ENCODE measurements around the gene DBN1. TPM values are rescaled to one million over a fixed set of nuclear protein-coding genes. Genes with fewer than 3 reads are reported as not detected.

Gene DBN1
- total and polyA plus RNA-seq, 2 donors (not counting 1 experiment from before 2014, with no cell fraction given): 96.4 to 138 TPM

- Histone ChIP-seq H2AFZ (ENCODE audit: low read length) (no peak overlapping the region), H3K9ac (ENCODE audit: insufficient read depth, low read length) (peak overlapping the region; percentile 36), H3K79me2 (ENCODE audit: control insufficient read depth, insufficient read depth, low read length) (peaks cover 48% of the 10 kb centered on the region), H3K27me3 (ENCODE audit: control insufficient read depth, insufficient read depth, low read length) (no peaks in the 10 kb centered on the region), H3K27ac (ENCODE audit: insufficient read depth, low read length) (peak overlapping the region; percentile 93), H3K4me1 (ENCODE audit: control insufficient read depth, extremely low read depth, insufficient read depth, low read length) (peaks cover 37% of the 10 kb centered on the region), H4K20me1 (ENCODE audit: control insufficient read depth, extremely low read depth, insufficient read depth, low read length) (no peaks in the 10 kb centered on the region), H3K9me3 (ENCODE audit: control insufficient read depth, insufficient read depth, low read depth, low read length) (no peaks in the 10 kb centered on the region), H3K4me2 (ENCODE audit: extremely low read depth, insufficient read depth, low read length) (peak overlapping the region; percentile 93), H3K36me3 (ENCODE audit: control insufficient read depth, insufficient read depth, low read length) (peaks cover 51% of the 10 kb centered on the region), H3K4me3 (replicated peaks in 1 of 4; ENCODE audit: control extremely low read depth in 1 of 4, insufficient read depth in 1 of 4, low read depth in 3 of 4, low read length in 4 of 4) (peak overlapping the region in 2 of 4 experiments; percentile 29 to 79)
- TF ChIP-seq EZH2 (IDR thresholded peaks at IDR 0.05; ENCODE audit: low read length, missing control alignments): no peak
- peak; percentile 41 to 49 for TF ChIP-seq CTCF (conservative IDR thresholded peaks at IDR 0.05 in 1 of 2, IDR thresholded peaks at IDR 0.05 in 1 of 2; ENCODE audit: low read depth in 1 of 2, low read length in 2 of 2)
- DNase-seq (ENCODE audit: low read depth in 2 of 2): peak; percentile 91 to 94
These were observed 21.1 kb upstream of the DBN1 start for GRCh38 chr5:177494346-177495195.

- peaks cover 53% of the 10 kb centered on the region for H3K79me2 ChIP-seq (ENCODE audit: control insufficient read depth, insufficient read depth, low read length)
- no peak for TF ChIP-seq EZH2 (IDR thresholded peaks at IDR 0.05; ENCODE audit: low read length, missing control alignments)
- no peak for TF ChIP-seq CTCF (conservative IDR thresholded peaks at IDR 0.05 in 1 of 2, IDR thresholded peaks at IDR 0.05 in 1 of 2; ENCODE audit: low read depth in 1 of 2, low read length in 2 of 2)
- no peaks in the 10 kb centered on the region for H3K27me3 ChIP-seq (ENCODE audit: control insufficient read depth, insufficient read depth, low read length)
- peak overlapping the region in 2 of 4 experiments; percentile 29 to 79 for H3K4me3 ChIP-seq (replicated peaks in 1 of 4; ENCODE audit: control extremely low read depth in 1 of 4, insufficient read depth in 1 of 4, low read depth in 3 of 4, low read length in 4 of 4)
- peak overlapping the region; percentile 44 for H3K4me2 ChIP-seq (ENCODE audit: extremely low read depth, insufficient read depth, low read length)
- peak overlapping the region; percentile 93 for H3K27ac ChIP-seq (ENCODE audit: insufficient read depth, low read length)
- H2AFZ ChIP-seq (ENCODE audit: low read length): no peak overlapping the region
- H3K4me1 ChIP-seq (ENCODE audit: control insufficient read depth, extremely low read depth, insufficient read depth, low read length): peaks cover 37% of the 10 kb centered on the region
- no peak for DNase-seq (ENCODE audit: low read depth in 2 of 2)
- no peaks in the 10 kb centered on the region for H4K20me1 ChIP-seq (ENCODE audit: control insufficient read depth, extremely low read depth, insufficient read depth, low read length)
- H3K36me3 ChIP-seq (ENCODE audit: control insufficient read depth, insufficient read depth, low read length): peaks cover 58% of the 10 kb centered on the region
- no peaks in the 10 kb centered on the region for H3K9me3 ChIP-seq (ENCODE audit: control insufficient read depth, insufficient read depth, low read depth, low read length)
- no peak overlapping the region for H3K9ac ChIP-seq (ENCODE audit: insufficient read depth, low read length)
These were observed 20.4 kb upstream of the DBN1 start for GRCh38 chr5:177493795-177494345.

- no peaks in the 10 kb centered on the region for H3K9me3 ChIP-seq (ENCODE audit: control insufficient read depth, insufficient read depth, low read depth, low read length)
- H3K4me3 ChIP-seq (replicated peaks in 1 of 4; ENCODE audit: control extremely low read depth in 1 of 4, insufficient read depth in 1 of 4, low read depth in 3 of 4, low read length in 4 of 4): peak overlapping the region in 1 of 4 experiments; percentile 28
- peak overlapping the region; percentile 44 for H3K4me2 ChIP-seq (ENCODE audit: extremely low read depth, insufficient read depth, low read length)
- no peak overlapping the region for H2AFZ ChIP-seq (ENCODE audit: low read length)
- H4K20me1 ChIP-seq (ENCODE audit: control insufficient read depth, extremely low read depth, insufficient read depth, low read length): no peaks in the 10 kb centered on the region
- H3K79me2 ChIP-seq (ENCODE audit: control insufficient read depth, insufficient read depth, low read length): peaks cover 54% of the 10 kb centered on the region
- peaks cover 31% of the 10 kb centered on the region for H3K4me1 ChIP-seq (ENCODE audit: control insufficient read depth, extremely low read depth, insufficient read depth, low read length)
- DNase-seq (ENCODE audit: low read depth in 2 of 2): no peak
- H3K27ac ChIP-seq (ENCODE audit: insufficient read depth, low read length): peak overlapping the region; percentile 93
- TF ChIP-seq CTCF (conservative IDR thresholded peaks at IDR 0.05 in 1 of 2, IDR thresholded peaks at IDR 0.05 in 1 of 2; ENCODE audit: low read depth in 1 of 2, low read length in 2 of 2): no peak
- TF ChIP-seq EZH2 (IDR thresholded peaks at IDR 0.05; ENCODE audit: low read length, missing control alignments): no peak
- H3K36me3 ChIP-seq (ENCODE audit: control insufficient read depth, insufficient read depth, low read length): peaks cover 62% of the 10 kb centered on the region
- H3K27me3 ChIP-seq (ENCODE audit: control insufficient read depth, insufficient read depth, low read length): no peaks in the 10 kb centered on the region
- no peak overlapping the region for H3K9ac ChIP-seq (ENCODE audit: insufficient read depth, low read length)
These were observed 19.4 kb upstream of the DBN1 start for GRCh38 chr5:177492841-177493240.

Measured in fibroblast of lung (primary cell).